Gastroesophageal sphincter (tissue), 3 donors: ENCODE data around the gene HECTD4.
"Not testable (repeated sequence)": the region's sequence is repeated elsewhere in the genome, so short reads cannot be mapped to it uniquely, and the experiment has no call there.

Experiments used
- POLR2A ChIP-seq, 2 donors: fragments of 450-650 bp; IDR thresholded peaks; one replicate each; pipeline ENCODE4 v1.6.1; 2017; ENCODE audit warnings: antibody characterized with exemption in 2 of 2, mild to moderate bottlenecking in 2 of 2, moderate library complexity in 1 of 2
- TF ChIP-seq, protein P1 (sequence below), 4 experiments: fragments of 200-600 bp in 2 of 4; fragments of 450-650 bp in 2 of 4; sonication (generic) in 1 of 4; IDR thresholded peaks; one replicate each; pipeline ENCODE4 v1.5.1; 2017 to 2019; ENCODE audit warnings: antibody characterized with exemption in 4 of 4, mild to moderate bottlenecking in 2 of 4, moderate library complexity in 2 of 4

DNA sequence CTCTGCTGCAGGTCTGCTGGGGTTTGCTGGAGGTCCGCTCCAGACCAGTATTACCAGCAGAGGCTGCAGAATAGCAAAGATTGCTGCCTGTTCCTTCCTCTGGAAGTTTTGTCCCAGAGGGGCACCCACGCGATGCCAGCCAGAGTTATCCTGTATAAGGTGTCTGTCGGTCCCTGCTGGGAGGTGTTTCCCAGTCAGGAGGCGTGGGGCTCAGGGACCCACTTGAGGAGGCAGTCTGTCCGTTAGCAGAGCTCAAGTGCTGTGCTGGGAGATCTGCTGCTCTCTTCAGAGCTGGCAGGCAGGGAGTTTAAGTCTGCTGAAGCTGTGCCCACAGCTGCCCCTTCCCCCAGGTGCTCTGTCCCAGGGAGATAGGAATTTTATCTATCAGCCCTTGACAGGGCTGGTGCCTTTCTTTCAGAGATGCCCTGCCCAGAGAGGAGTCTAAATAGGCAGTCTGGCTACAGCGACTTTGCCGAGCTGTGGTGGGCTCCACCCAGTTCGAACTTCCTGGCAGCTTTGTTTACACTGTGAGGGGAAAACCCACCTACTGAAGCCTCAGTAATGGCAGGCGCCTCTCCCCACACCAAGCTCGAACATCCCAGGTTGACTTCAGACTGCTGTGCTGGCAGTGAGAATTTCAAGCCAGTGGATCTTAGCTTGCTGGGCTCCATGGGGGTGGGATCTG, 223.6 kb downstream of the HECTD4 start:
- TF ChIP-seq, protein P1, sequence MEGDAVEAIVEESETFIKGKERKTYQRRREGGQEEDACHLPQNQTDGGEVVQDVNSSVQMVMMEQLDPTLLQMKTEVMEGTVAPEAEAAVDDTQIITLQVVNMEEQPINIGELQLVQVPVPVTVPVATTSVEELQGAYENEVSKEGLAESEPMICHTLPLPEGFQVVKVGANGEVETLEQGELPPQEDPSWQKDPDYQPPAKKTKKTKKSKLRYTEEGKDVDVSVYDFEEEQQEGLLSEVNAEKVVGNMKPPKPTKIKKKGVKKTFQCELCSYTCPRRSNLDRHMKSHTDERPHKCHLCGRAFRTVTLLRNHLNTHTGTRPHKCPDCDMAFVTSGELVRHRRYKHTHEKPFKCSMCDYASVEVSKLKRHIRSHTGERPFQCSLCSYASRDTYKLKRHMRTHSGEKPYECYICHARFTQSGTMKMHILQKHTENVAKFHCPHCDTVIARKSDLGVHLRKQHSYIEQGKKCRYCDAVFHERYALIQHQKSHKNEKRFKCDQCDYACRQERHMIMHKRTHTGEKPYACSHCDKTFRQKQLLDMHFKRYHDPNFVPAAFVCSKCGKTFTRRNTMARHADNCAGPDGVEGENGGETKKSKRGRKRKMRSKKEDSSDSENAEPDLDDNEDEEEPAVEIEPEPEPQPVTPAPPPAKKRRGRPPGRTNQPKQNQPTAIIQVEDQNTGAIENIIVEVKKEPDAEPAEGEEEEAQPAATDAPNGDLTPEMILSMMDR (IDR thresholded peaks at IDR 0.05), result not testable (repeated sequence)
- not testable (repeated sequence) for TF ChIP-seq POLR2A (IDR thresholded peaks at IDR 0.05)
